H1 (cell line): ENCODE data around the gene CELF6. TPM values are rescaled to one million over a fixed set of nuclear protein-coding genes. Genes with fewer than 3 reads are reported as not detected.

Experiments used
- CTCF ChIA-PET: fragments of 300-600 bp; sonication (Branson Sonifier 250); formaldehyde crosslinking; loops from one replicate; lab custom pipeline; 2021; ENCODE audit not compliant: partially characterized antibody; lab: Charles Lee
- POLR2A ChIA-PET: fragments of 300-600 bp; sonication (Branson Sonifier 250); formaldehyde crosslinking; loops from one replicate; lab custom pipeline; 2021; ENCODE audit warnings: inconsistent platforms; ENCODE audit not compliant: partially characterized antibody; lab: Charles Lee
- DNase-seq, 2 experiments: peaks; one replicate each; pipeline versions ENCODE4 v3.0.0 to v3.0.0-alpha.2; 2010 to 2022; ENCODE audit warnings: low spot score in 2 of 2, low read depth in 1 of 2, mixed read lengths in 1 of 2
- FAIRE-seq: peaks from 2 replicates; lab custom pipeline; 2011; peaks lifted over from hg19 to GRCh38; lab: Jason Lieb, UNC
- H2AFZ ChIP-seq: 2 replicates; pipeline ENCODE4 v1.8.1; 2012; ENCODE audit warnings: low read length, inconsistent platforms
- H2AK5ac ChIP-seq: 2 replicates; pipeline ENCODE4 v1.6.1; 2013; ENCODE audit warnings: low read depth, low read length
- H2BK120ac ChIP-seq: replicated peaks from 2 replicates; pipeline ENCODE3; 2013; ENCODE audit warnings: low read depth, low read length, inconsistent platforms
- H2BK12ac ChIP-seq: 2 replicates; pipeline ENCODE4 v1.6.1; 2013; ENCODE audit warnings: low read depth, low read length
- H2BK15ac ChIP-seq: 2 replicates; pipeline ENCODE4 v1.6.1; 2013; ENCODE audit warnings: low read length
- H2BK20ac ChIP-seq: 2 replicates; pipeline ENCODE4 v1.6.1; 2013; ENCODE audit warnings: low read length
- H2BK5ac ChIP-seq: 2 replicates; pipeline ENCODE4 v1.6.1; 2013; ENCODE audit warnings: low read depth, low read length
- H3K14ac ChIP-seq: 2 replicates; pipeline ENCODE4 v1.6.1; 2013; ENCODE audit warnings: inconsistent platforms; ENCODE audit not compliant: insufficient read length
- H3K18ac ChIP-seq: 2 replicates; pipeline ENCODE4 v1.6.1; 2013; ENCODE audit warnings: low read length; ENCODE audit errors: extremely low read depth
- H3K23ac ChIP-seq: 2 replicates; pipeline ENCODE4 v1.6.1; 2013; ENCODE audit warnings: inconsistent platforms; ENCODE audit not compliant: insufficient read length
- H3K23me2 ChIP-seq: 2 replicates; pipeline ENCODE4 v1.6.1; 2013; ENCODE audit warnings: low read depth, low read length
- H3K27ac ChIP-seq: 2 replicates; pipeline ENCODE4 v1.6.1; 2011; ENCODE audit warnings: low read depth, low read length, inconsistent platforms
- H3K27me3 ChIP-seq, 4 experiments: replicated peaks in 1 of 4; 1 replicate in 1 of 4; 2 replicates in 3 of 4; pipeline versions ENCODE4 v1.6.1 to v1.8.1; 2011 to 2013; ENCODE audit warnings: low read length in 3 of 4, mild to moderate bottlenecking in 3 of 4, inconsistent platforms in 2 of 4, mixed read lengths in 2 of 4, moderate library complexity in 1 of 4; ENCODE audit not compliant: control insufficient read depth in 3 of 4, insufficient read depth in 3 of 4; ENCODE audit errors: extremely low read depth in 1 of 4
- H3K36me3 ChIP-seq, 4 experiments: 2 replicates each; pipeline versions ENCODE4 v1.6.1 to v1.8.1; 2011 to 2013; ENCODE audit warnings: mild to moderate bottlenecking in 4 of 4, low read length in 3 of 4, moderate library complexity in 2 of 4, control low read depth in 1 of 4, inconsistent platforms in 1 of 4; ENCODE audit not compliant: insufficient read depth in 4 of 4, control insufficient read depth in 2 of 4
- H3K4ac ChIP-seq: replicated peaks from 2 replicates; pipeline ENCODE3; 2013; ENCODE audit warnings: low read length, low read depth, mixed read lengths, inconsistent platforms; ENCODE audit not compliant: insufficient read length
- H3K4me1 ChIP-seq, 4 experiments: replicated peaks in 1 of 4; 1 replicate in 1 of 4; 2 replicates in 3 of 4; pipeline versions ENCODE4 v1.6.1 to v1.8.1; 2011 to 2013; ENCODE audit warnings: low read length in 3 of 4, inconsistent platforms in 2 of 4, mixed read lengths in 1 of 4; ENCODE audit not compliant: insufficient read depth in 4 of 4, control insufficient read depth in 3 of 4
- H3K4me2 ChIP-seq, 2 experiments: 2 replicates each; pipeline versions ENCODE4 v1.6.1 to v1.8.1; 2011 to 2013; ENCODE audit warnings: low read depth in 2 of 2, low read length in 2 of 2, control low read depth in 1 of 2, inconsistent platforms in 1 of 2, mild to moderate bottlenecking in 1 of 2; ENCODE audit not compliant: insufficient read depth in 1 of 2
- H3K4me3 ChIP-seq, 4 experiments: fragments of 200-600, 300-600 bp in 1 of 4; sonication (generic), shearing (Covaris generic), sonication (Bioruptor Twin) in 1 of 4; 2 replicates each; pipeline versions ENCODE4 v1.5.1 to v1.8.1; 2011 to 2016; ENCODE audit warnings: low read length in 4 of 4, low read depth in 3 of 4, control low read depth in 2 of 4, inconsistent platforms in 2 of 4, mild to moderate bottlenecking in 2 of 4, mixed read lengths in 1 of 4, moderate library complexity in 1 of 4; ENCODE audit not compliant: insufficient read depth in 2 of 4; ENCODE audit errors: extremely low read depth in 1 of 4
- H3K56ac ChIP-seq: replicated peaks from 2 replicates; pipeline ENCODE3; 2013; ENCODE audit warnings: low read depth, mild to moderate bottlenecking, mixed read lengths, low read length, inconsistent platforms; ENCODE audit not compliant: insufficient read length
- H3K79me1 ChIP-seq: 2 replicates; pipeline ENCODE4 v1.6.1; 2013; ENCODE audit warnings: low read depth, low read length, control low read depth
- H3K79me2 ChIP-seq, 2 experiments: 2 replicates each; pipeline versions ENCODE4 v1.6.1 to v1.8.1; 2012 to 2013; ENCODE audit warnings: low read length in 2 of 2, mild to moderate bottlenecking in 2 of 2, inconsistent platforms in 1 of 2; ENCODE audit not compliant: insufficient read depth in 2 of 2, control insufficient read depth in 1 of 2
- H3K9ac ChIP-seq, 4 experiments: replicated peaks in 1 of 4; 1 replicate in 1 of 4; 2 replicates in 3 of 4; pipeline versions ENCODE4 v1.6.1 to v1.8.1; 2011 to 2013; ENCODE audit warnings: low read depth in 3 of 4, low read length in 3 of 4, control low read depth in 2 of 4, mild to moderate bottlenecking in 2 of 4, moderate library complexity in 2 of 4, inconsistent platforms in 1 of 4; ENCODE audit errors: extremely low read depth in 1 of 4
- H3K9me3 ChIP-seq, 2 experiments: 2 replicates each; pipeline versions ENCODE4 v1.6.1 to v1.8.1; 2012 to 2013; ENCODE audit warnings: mild to moderate bottlenecking in 2 of 2, moderate library complexity in 2 of 2, control low read depth in 1 of 2, inconsistent platforms in 1 of 2, low read depth in 1 of 2, low read length in 1 of 2, mixed read lengths in 1 of 2; ENCODE audit not compliant: insufficient read depth in 2 of 2
- H4K20me1 ChIP-seq, 2 experiments: replicated peaks in 1 of 2; 2 replicates each; pipeline versions ENCODE3 to v1.8.1; 2011 to 2013; ENCODE audit warnings: inconsistent platforms in 2 of 2, low read length in 2 of 2, mild to moderate bottlenecking in 1 of 2; ENCODE audit not compliant: insufficient read depth in 2 of 2, control insufficient read depth in 1 of 2
- H4K5ac ChIP-seq: 2 replicates; pipeline ENCODE4 v1.6.1; 2013; ENCODE audit warnings: low read length, low read depth, mixed read lengths, inconsistent platforms; ENCODE audit not compliant: insufficient read length
- H4K8ac ChIP-seq: 2 replicates; pipeline ENCODE4 v1.8.0; 2013; ENCODE audit warnings: mild to moderate bottlenecking, moderate library complexity, low read length, inconsistent platforms; ENCODE audit not compliant: insufficient read depth; ENCODE audit errors: extremely low read depth
- H4K91ac ChIP-seq: replicated peaks from 2 replicates; pipeline ENCODE3; 2013; ENCODE audit warnings: low read length, mixed read lengths, inconsistent platforms; ENCODE audit not compliant: insufficient read length
- ATF3 ChIP-seq: IDR thresholded peaks from 2 replicates; pipeline ENCODE4 v1.6.1; 2011; ENCODE audit warnings: low read depth, mild to moderate bottlenecking, low read length; ENCODE audit not compliant: insufficient read depth
- BCL11A ChIP-seq, 2 experiments: IDR thresholded peaks; one replicate each; pipeline ENCODE4 v1.6.1; 2011; ENCODE audit warnings: low read depth in 2 of 2, low read length in 2 of 2, mild to moderate bottlenecking in 2 of 2
- EGR1 ChIP-seq: IDR thresholded peaks from 2 replicates; pipeline ENCODE4 v1.6.1; 2011; ENCODE audit warnings: low read depth, low read length, borderline replicate concordance
- GTF2F1 ChIP-seq: IDR thresholded peaks from 2 replicates; pipeline ENCODE4 v1.6.1; 2012; ENCODE audit warnings: low read depth, low read length, improper control_type of control experiment, borderline replicate concordance
- JUN ChIP-seq: IDR thresholded peaks from 2 replicates; pipeline ENCODE4 v1.6.1; 2011; ENCODE audit warnings: low read depth, mild to moderate bottlenecking, improper control_type of control experiment, low read length
- KDM1A ChIP-seq: fragments of 200-600, 300-600 bp; sonication (generic); IDR thresholded peaks from 2 replicates; pipeline ENCODE4 v1.7.1; 2016; ENCODE audit warnings: mild to moderate bottlenecking, low read length, borderline replicate concordance
- PHF8 ChIP-seq: fragments of 200-600 bp; sonication (generic); conservative IDR thresholded peaks from 2 replicates; pipeline ENCODE4 v1.7.1; 2012; ENCODE audit warnings: low read depth, mild to moderate bottlenecking, inconsistent platforms, low read length, moderate library complexity
- RBBP5 ChIP-seq: IDR thresholded peaks from 2 replicates; pipeline ENCODE4 v1.7.1; 2012; ENCODE audit warnings: low read depth, mild to moderate bottlenecking, inconsistent platforms, low read length, moderate library complexity, borderline replicate concordance
- RNF2 ChIP-seq: fragments of 200-900, 300-1000 bp; sonication (generic); IDR thresholded peaks from 2 replicates; pipeline ENCODE4 v1.7.1; 2016; ENCODE audit warnings: borderline replicate concordance, low read depth, mild to moderate bottlenecking, antibody characterized with exemption, low read length; ENCODE audit not compliant: poor library complexity, severe bottlenecking; ENCODE audit errors: missing control alignments
- SIRT6 ChIP-seq: IDR thresholded peaks from one replicate; pipeline ENCODE4 v1.7.1; 2012; ENCODE audit warnings: low read length, inconsistent platforms
- SP1 ChIP-seq: IDR thresholded peaks from 2 replicates; pipeline ENCODE4 v1.6.1; 2011; ENCODE audit warnings: low read depth, low read length
- SRF ChIP-seq: IDR thresholded peaks from 2 replicates; pipeline ENCODE4 v1.6.1; 2011; ENCODE audit warnings: mild to moderate bottlenecking, low read depth, low read length, moderate library complexity
- TBP ChIP-seq: IDR thresholded peaks from 2 replicates; pipeline ENCODE4 v1.6.1; 2011; ENCODE audit warnings: low read depth, low read length, improper control_type of control experiment
- WGBS, 2 experiments: shearing (Covaris generic) in 1 of 2; methylation state at CpG; one replicate each; pipeline versions ENCODE4 v1.1.6 to v1.1.7; 2013 to 2015; ENCODE audit warnings: low lambda C conversion rate in 2 of 2, mixed read lengths in 2 of 2, inconsistent platforms in 1 of 2, low coverage in 1 of 2, missing lambda C conversion rate in 1 of 2; ENCODE audit not compliant: insufficient replicate concordance in 2 of 2, insufficient coverage in 1 of 2, insufficient read length in 1 of 2; ENCODE audit errors: extremely low coverage in 1 of 2, missing lambda C conversion rate in 1 of 2; 5-methylcytosine and 5-hydroxymethylcytosine counted together
- polyA plus RNA-seq, 7 experiments: library from polyadenylated mRNA; depleted of rRNA in 3 of 7; stranded (reverse) in 5 of 7; unstranded in 2 of 7; fragments of >200 nt in 5 of 7; fragments of 200-250 nt in 2 of 7; gene quantifications; 1 replicate in 5 of 7; 2 replicates in 1 of 7; 4 replicates in 1 of 7; pipeline versions ENCODE4 v1.2.1 to v1.2.3, GENCODE V29; 2011 to 2013; ENCODE audit warnings: missing spikeins in 2 of 7, mixed read lengths in 2 of 7
- total RNA-seq: library from RNA; stranded (reverse); fragmentation: NEBNext Ultra II Directional; extraction: Animal tissue kit (Norgen Biotek cat#: 25700); gene quantifications from 2 replicates; pipeline ENCODE4 v1.2.1, GENCODE V29; 2021

The CELF6 gene
- total and polyA plus RNA-seq, 2 of the 8 experiments (the other 6 are each of a cell fraction or from before 2014, with no cell fraction given), result 0.09 to 0.19 TPM

GRCh38 chr15:72306211-72306785 is 13.7 kb downstream of the CELF6 start:
- CTCF ChIA-PET, result interaction anchor here (2.9 kb wide), 1 partner anchor 20 kb away, joined by 19 read pairs; no protein-coding TSS in a partner anchor
- Histone ChIP-seq H3K23me2 (no peaks in the 10 kb centered on the region), H2AFZ (no peak overlapping the region), H2BK120ac (no peak overlapping the region), H3K27ac (no peak overlapping the region), H3K4me2 (no peak overlapping the region), H3K4me1 (no peaks in the 10 kb centered on the region), H2BK15ac (no peak overlapping the region), H4K5ac (no peak overlapping the region), H3K9me3 (no peaks in the 10 kb centered on the region), H2BK12ac (no peak overlapping the region), H3K79me2 (no peaks in the 10 kb centered on the region), H3K36me3 (no peaks in the 10 kb centered on the region), H4K8ac (no peak overlapping the region), H3K4me3 (no peak overlapping the region), H3K56ac (no peak overlapping the region), H3K79me1 (no peaks in the 10 kb centered on the region), H3K18ac (no peak overlapping the region), H3K23ac (no peak overlapping the region), H2BK5ac (no peak overlapping the region), H3K9ac (no peak overlapping the region), H3K14ac (no peak overlapping the region), H2AK5ac (no peak overlapping the region), H4K91ac (no peak overlapping the region), H2BK20ac (no peak overlapping the region), H3K27me3 (peaks cover 0 to 1% (median 0%) of the 10 kb centered on the region in 4 experiments; a peak in 3 of 7 replicates), H4K20me1 (peaks cover 0 to 4% of the 10 kb centered on the region in 2 experiments), H3K4ac (no peak overlapping the region)
- FAIRE-seq (no peak), DNase-seq (peak in 1 of 2 experiments; percentile 49)
- WGBS, 2 experiments, result 75% methylated on average over 9 of the region's 10 CpGs; no CpG with 5 or more reads in 1 of the 2 experiments
- POLR2A ChIA-PET, result no interaction called here
- TF ChIP-seq RNF2, result no peak
- no peak for TF ChIP-seq ATF3
- no peak for TF ChIP-seq RBBP5
- no peak for TF ChIP-seq SIRT6
- TF ChIP-seq SP1, result 0 out of 2 replicates have a peak, but pooled peaks have one; percentile 28
- TF ChIP-seq SRF, result no peak
- TF ChIP-seq PHF8, result no peak
- no peak for TF ChIP-seq TBP
- TF ChIP-seq KDM1A, result peak; percentile 74; the same call in 1 of the 2 replicates
- TF ChIP-seq BCL11A (IDR thresholded peaks at IDR 0.05; ENCODE audit: low read depth in 2 of 2, low read length in 2 of 2), result no peak
- no peak for TF ChIP-seq GTF2F1
- TF ChIP-seq JUN, result no peak
- no peak for TF ChIP-seq EGR1
